Endothelial cell of umbilical vein (primary cell): ENCODE data around the gene RAB40B.
"Not testable (repeated sequence)": the region's sequence is repeated elsewhere in the genome, so short reads cannot be mapped to it uniquely, and the experiment has no call there.

Source experiments
- EZH2 ChIP-seq: IDR thresholded peaks from 2 replicates; pipeline ENCODE4 v1.6.1; 2012; ENCODE audit warnings: borderline replicate concordance, low read depth, mild to moderate bottlenecking, moderate library complexity, low read length, inconsistent platforms; ENCODE audit not compliant: severe bottlenecking
- POLR2A ChIP-seq: IDR thresholded peaks from 2 replicates; pipeline ENCODE4 v1.6.1; 2012; ENCODE audit warnings: low read depth, mild to moderate bottlenecking, control low read depth, low read length
- POLR2AphosphoS5 ChIP-seq: IDR thresholded peaks from 2 replicates; pipeline ENCODE4 v1.6.1; 2012; ENCODE audit warnings: low read depth, mild to moderate bottlenecking, control low read depth, low read length, moderate library complexity; ENCODE audit not compliant: insufficient read depth
- TF ChIP-seq, protein P1 (sequence below), 2 donors: IDR thresholded peaks; 1 replicate in 1 of 2; 2 replicates in 1 of 2; pipeline ENCODE4 v1.5.1; 2011; ENCODE audit warnings: low read length in 2 of 2, mild to moderate bottlenecking in 2 of 2, moderate library complexity in 2 of 2, control low read depth in 1 of 2, inconsistent platforms in 1 of 2, low read depth in 1 of 2; ENCODE audit not compliant: insufficient read depth in 1 of 2; ENCODE audit errors: extremely low read depth in 1 of 2
- TF ChIP-seq, protein P2 (sequence below): IDR thresholded peaks from 2 replicates; pipeline ENCODE4 v1.6.1; 2011; ENCODE audit not compliant: insufficient read depth, insufficient read length

DNA sequence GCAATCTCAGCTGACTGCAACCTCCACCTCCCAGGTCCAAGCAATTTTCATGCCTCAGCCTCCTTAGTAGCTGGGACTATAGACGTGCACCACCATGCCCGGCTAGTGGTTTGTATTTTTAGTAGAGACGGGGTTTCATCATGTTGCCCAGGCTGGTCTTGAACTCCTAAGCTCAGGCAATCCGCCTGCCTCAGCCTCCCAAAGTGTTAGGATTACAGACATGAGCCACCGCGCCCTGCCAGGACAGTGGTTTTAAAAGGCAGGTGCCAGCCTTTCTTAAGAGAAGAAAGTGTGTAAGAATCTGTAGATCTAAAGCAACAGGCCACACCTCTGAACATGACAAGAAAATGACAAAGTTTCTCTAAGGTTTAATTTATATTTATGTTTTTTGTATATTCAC is 43.9 kb downstream of the RAB40B start:
- TF ChIP-seq, protein P1, sequence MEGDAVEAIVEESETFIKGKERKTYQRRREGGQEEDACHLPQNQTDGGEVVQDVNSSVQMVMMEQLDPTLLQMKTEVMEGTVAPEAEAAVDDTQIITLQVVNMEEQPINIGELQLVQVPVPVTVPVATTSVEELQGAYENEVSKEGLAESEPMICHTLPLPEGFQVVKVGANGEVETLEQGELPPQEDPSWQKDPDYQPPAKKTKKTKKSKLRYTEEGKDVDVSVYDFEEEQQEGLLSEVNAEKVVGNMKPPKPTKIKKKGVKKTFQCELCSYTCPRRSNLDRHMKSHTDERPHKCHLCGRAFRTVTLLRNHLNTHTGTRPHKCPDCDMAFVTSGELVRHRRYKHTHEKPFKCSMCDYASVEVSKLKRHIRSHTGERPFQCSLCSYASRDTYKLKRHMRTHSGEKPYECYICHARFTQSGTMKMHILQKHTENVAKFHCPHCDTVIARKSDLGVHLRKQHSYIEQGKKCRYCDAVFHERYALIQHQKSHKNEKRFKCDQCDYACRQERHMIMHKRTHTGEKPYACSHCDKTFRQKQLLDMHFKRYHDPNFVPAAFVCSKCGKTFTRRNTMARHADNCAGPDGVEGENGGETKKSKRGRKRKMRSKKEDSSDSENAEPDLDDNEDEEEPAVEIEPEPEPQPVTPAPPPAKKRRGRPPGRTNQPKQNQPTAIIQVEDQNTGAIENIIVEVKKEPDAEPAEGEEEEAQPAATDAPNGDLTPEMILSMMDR (IDR thresholded peaks at IDR 0.05; ENCODE audit: extremely low read depth in 1 of 2, insufficient read depth in 1 of 2, low read depth in 1 of 2, low read length in 2 of 2), result not testable (repeated sequence)
- TF ChIP-seq POLR2AphosphoS5, POLR2A, EZH2: not testable (repeated sequence)
- TF ChIP-seq, protein P2, sequence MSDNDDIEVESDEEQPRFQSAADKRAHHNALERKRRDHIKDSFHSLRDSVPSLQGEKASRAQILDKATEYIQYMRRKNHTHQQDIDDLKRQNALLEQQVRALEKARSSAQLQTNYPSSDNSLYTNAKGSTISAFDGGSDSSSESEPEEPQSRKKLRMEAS, result not testable (repeated sequence)
